ENCODE results near the gene NRDE2. TPM values are rescaled to one million over a fixed set of nuclear protein-coding genes. Genes with fewer than 3 reads are reported as not detected.

NRDE2 gene, protein sequence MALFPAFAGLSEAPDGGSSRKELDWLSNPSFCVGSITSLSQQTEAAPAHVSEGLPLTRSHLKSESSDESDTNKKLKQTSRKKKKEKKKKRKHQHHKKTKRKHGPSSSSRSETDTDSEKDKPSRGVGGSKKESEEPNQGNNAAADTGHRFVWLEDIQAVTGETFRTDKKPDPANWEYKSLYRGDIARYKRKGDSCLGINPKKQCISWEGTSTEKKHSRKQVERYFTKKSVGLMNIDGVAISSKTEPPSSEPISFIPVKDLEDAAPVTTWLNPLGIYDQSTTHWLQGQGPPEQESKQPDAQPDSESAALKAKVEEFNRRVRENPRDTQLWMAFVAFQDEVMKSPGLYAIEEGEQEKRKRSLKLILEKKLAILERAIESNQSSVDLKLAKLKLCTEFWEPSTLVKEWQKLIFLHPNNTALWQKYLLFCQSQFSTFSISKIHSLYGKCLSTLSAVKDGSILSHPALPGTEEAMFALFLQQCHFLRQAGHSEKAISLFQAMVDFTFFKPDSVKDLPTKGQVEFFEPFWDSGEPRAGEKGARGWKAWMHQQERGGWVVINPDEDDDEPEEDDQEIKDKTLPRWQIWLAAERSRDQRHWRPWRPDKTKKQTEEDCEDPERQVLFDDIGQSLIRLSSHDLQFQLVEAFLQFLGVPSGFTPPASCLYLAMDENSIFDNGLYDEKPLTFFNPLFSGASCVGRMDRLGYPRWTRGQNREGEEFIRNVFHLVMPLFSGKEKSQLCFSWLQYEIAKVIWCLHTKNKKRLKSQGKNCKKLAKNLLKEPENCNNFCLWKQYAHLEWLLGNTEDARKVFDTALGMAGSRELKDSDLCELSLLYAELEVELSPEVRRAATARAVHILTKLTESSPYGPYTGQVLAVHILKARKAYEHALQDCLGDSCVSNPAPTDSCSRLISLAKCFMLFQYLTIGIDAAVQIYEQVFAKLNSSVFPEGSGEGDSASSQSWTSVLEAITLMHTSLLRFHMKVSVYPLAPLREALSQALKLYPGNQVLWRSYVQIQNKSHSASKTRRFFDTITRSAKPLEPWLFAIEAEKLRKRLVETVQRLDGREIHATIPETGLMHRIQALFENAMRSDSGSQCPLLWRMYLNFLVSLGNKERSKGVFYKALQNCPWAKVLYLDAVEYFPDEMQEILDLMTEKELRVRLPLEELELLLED
- 35.3 and 37.1 TPM in 2 replicates for total RNA-seq

DNA sequence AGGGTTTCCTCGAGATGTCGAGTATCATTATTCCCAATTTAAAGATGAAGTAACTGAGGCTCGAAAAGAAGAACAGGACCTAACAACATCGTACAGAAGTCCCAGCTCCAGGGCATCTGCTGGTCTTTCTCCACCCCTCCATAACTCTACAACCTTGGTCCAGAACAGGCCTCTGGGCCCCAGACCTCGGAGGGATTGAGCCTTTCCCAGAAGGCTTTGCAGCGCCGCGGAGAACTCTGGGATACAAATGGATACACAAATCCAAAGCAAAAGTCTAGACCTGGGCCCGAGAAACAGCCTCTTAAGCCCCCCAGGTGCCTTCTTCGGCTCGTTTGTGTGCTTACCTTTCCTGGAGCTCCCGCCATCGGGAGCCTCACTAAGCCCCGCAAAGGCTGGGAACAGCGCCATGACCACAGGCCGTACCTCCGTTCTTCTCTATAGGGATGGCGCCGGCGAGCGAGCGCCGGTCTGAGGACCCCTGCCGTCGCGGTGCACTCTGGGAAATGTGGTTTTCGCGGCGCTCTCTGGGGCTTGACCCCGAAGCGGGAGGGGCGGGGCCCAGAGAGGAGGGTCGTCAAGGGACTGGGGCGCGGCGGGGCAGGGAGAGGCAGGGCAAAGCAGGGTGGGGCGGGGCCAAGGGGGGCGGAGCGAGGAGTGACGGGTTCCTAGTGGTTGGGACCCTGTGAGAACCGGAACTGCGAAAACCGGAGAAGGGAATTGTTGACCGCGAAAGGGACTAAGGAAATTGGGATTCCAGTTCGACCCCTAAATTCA, at the start of gene NRDE2:
Gene NRDE2 (minus strand): TSS at position 445 of the 774 bp plus-strand sequence. CDS start 37 bp downstream, at position 408.
- POLR2A ChIA-PET = interaction anchor here (0.6 to 3.7 kb wide), 7 partner anchors 10 to 428 kb away, joined by 3 to 48 read pairs (median 4); partner anchors contain the start of gene CALM1
- H3K36me3 Mint-ChIP-seq (ENCODE audit: low read depth) = peaks cover 15% of the 10 kb centered on the region
- H3K27me3 Mint-ChIP-seq = peaks cover 19% of the 10 kb centered on the region

DNA sequence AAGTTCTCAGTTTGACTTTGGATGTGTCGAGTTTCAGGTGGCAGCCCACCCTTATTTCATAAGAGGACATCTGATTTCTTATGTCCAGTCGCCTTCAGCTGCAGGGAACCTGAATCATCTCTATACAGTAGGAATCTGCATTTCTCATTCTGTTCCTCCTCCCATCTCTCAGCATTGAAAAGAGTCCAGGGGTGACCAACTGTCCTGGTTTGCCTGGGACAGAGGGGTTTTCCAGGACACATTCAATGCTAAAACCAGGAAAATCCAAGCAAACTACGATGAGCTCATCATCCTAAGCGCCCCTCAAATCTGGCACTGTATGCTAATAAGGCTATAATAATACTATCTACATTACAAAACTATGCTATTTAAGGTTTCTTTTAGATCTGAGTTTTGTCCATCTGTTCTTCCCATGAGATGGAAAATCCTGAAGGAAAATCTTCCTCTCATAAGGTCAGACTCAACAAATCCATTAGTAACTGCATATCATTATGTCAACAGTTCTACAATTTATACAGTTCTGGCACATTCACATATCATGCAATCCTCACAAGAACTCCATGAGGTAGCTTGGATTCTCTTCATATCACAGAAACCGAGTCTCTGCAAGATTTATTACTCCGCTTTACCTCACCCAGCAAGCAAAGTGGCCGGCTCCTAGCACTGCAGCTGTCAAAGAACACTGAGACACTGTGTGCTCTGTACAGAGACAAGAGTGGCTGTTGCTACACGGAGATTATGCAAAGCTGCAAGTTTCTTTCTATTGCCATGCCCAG, 49.5 kb upstream of the NRDE2 start:
- H3K9me3 Mint-ChIP-seq = no peaks in the 10 kb centered on the region
- ATAC-seq (ENCODE audit: low read depth) (no peak), DNase-seq (no peak)
- TF ChIP-seq, protein P1, sequence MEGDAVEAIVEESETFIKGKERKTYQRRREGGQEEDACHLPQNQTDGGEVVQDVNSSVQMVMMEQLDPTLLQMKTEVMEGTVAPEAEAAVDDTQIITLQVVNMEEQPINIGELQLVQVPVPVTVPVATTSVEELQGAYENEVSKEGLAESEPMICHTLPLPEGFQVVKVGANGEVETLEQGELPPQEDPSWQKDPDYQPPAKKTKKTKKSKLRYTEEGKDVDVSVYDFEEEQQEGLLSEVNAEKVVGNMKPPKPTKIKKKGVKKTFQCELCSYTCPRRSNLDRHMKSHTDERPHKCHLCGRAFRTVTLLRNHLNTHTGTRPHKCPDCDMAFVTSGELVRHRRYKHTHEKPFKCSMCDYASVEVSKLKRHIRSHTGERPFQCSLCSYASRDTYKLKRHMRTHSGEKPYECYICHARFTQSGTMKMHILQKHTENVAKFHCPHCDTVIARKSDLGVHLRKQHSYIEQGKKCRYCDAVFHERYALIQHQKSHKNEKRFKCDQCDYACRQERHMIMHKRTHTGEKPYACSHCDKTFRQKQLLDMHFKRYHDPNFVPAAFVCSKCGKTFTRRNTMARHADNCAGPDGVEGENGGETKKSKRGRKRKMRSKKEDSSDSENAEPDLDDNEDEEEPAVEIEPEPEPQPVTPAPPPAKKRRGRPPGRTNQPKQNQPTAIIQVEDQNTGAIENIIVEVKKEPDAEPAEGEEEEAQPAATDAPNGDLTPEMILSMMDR (IDR thresholded peaks at IDR 0.05) = no peak
- H3K27me3 Mint-ChIP-seq = no peaks in the 10 kb centered on the region
- no peak overlapping the region for H3K4me3 Mint-ChIP-seq
- intact Hi-C loops (cut with micrococcal nuclease) = loop anchor here (5.0 kb wide), 3 partner anchors 316 to 1741 kb away; partner anchors contain the start of genes CCDC88C, CPSF2 and NDUFB1
- no peak overlapping the region for H3K27ac Mint-ChIP-seq
- H3K4me1 Mint-ChIP-seq = no peaks in the 10 kb centered on the region
- ChIA-PET CTCF (interaction anchor here (1.3 to 1.5 kb wide), 2 partner anchors 16 to 18 kb away, joined by 4 to 9 read pairs; partner anchors contain the start of gene CALM1), POLR2A (interaction anchor here (0.7 to 6.8 kb wide), 6 partner anchors 11 to 1740 kb away, joined by 3 to 492 read pairs (median 26); partner anchors contain the start of genes CALM1, EFCAB11, NRDE2 and TDP1)
- H3K36me3 Mint-ChIP-seq (ENCODE audit: low read depth) = no peaks in the 10 kb centered on the region

More for the DNA sequence above, at the start of gene NRDE2:
- Mint-ChIP-seq H3K4me3 (peak within 1 kb of the TSS; percentile 93), H3K4me1 (peaks cover 25% of the 10 kb centered on the region), H3K27ac (peak within 1 kb of the TSS; percentile 95), H3K9me3 (no peaks in the 10 kb centered on the region)
- CTCF ChIA-PET = interaction anchor here (1.1 kb wide), 1 partner anchor 51 kb away, joined by 3 read pairs; no protein-coding TSS in a partner anchor
- DNase-seq (peak; percentile 95), ATAC-seq (ENCODE audit: low read depth) (peak; percentile 98)
- TF ChIP-seq, protein P1 (IDR thresholded peaks at IDR 0.05) = no peak
- intact Hi-C loops (cut with micrococcal nuclease) = loop anchor here (1.0 to 10.0 kb wide), 7 partner anchors 52 to 1537 kb away; partner anchors contain the start of genes EML5, PSMC1, RPS6KA5 and TDP1

DNA sequence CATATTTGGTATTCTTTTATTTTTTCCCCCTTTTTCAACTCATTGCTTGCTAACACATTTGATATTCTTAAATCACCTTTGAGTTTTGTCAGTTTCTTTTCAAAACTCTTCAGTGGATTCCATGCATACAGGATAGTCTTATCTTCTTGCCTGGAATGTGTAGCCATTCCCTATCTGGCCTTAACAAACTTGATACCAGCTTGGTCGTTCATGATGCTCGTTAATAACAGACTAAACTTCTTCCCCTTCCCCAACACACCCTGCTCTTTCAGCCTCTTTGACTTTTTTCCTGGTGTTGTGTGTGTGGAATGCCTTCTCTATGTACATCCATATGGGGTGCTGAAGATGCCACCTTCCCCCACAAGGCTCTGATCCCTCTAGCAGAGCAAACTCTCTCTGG, 47.4 kb upstream of the NRDE2 start:
- POLR2A ChIA-PET = interaction anchor here (2.2 kb wide), 1 partner anchor 18 kb away, joined by 11 read pairs; the partner anchor contains the start of gene CALM1
- Mint-ChIP-seq H3K4me3 (no peak overlapping the region), H3K27me3 (peaks cover 1% of the 10 kb centered on the region), H3K9me3 (no peaks in the 10 kb centered on the region), H3K4me1 (no peaks in the 10 kb centered on the region), H3K36me3 (ENCODE audit: low read depth) (no peaks in the 10 kb centered on the region), H3K27ac (no peak overlapping the region)
- intact Hi-C loops (cut with micrococcal nuclease) = no loop called here
- DNase-seq (no peak), ATAC-seq (ENCODE audit: low read depth) (no peak)
- CTCF ChIA-PET = no interaction called here
- TF ChIP-seq, protein P1 (IDR thresholded peaks at IDR 0.05) = no peak

DNA sequence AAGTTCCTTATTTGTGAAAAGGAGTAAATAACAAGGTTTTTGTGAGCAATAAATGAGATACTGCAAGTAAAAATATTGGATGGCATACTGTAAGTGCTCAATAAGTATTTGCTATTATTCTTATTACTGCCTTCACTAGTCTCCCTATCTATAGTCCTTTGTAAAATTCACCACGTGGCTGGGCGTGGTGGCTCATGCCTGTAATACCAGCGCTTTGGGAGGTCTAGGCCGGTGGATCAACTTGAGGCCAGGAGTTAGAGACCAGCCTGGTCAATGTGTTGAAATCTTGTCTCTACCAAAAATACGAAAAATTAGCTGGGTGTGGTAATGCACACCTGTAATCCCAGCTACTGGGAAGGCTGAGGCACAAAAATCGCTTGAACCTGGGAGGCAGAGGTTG, 46.5 kb upstream of the NRDE2 start:
- no peaks in the 10 kb centered on the region for H3K9me3 Mint-ChIP-seq
- no peaks in the 10 kb centered on the region for H3K36me3 Mint-ChIP-seq (ENCODE audit: low read depth)
- H3K4me1 Mint-ChIP-seq = no peaks in the 10 kb centered on the region
- TF ChIP-seq, protein P1 (IDR thresholded peaks at IDR 0.05) = no peak
- POLR2A ChIA-PET = interaction anchor here (2.2 kb wide), 1 partner anchor 19 kb away, joined by 11 read pairs; the partner anchor contains the start of gene CALM1
- H3K4me3 Mint-ChIP-seq = no peak overlapping the region
- DNase-seq = no peak
- no peak for ATAC-seq (ENCODE audit: low read depth)
- no peak overlapping the region for H3K27ac Mint-ChIP-seq
- CTCF ChIA-PET = no interaction called here
- intact Hi-C loops (cut with micrococcal nuclease) = no loop called here
- peaks cover 3% of the 10 kb centered on the region for H3K27me3 Mint-ChIP-seq
